ENCODE results near the gene EARS2. TPM values are rescaled to one million over a fixed set of nuclear protein-coding genes. Genes with fewer than 3 reads are reported as not detected.
A peak's percentile ranks its signal among the peaks of the same experiment; 100 is the strongest.

Gene EARS2
- total and polyA plus RNA-seq, 10 of the 15 experiments (the other 5 are each of a cell fraction or from before 2014, with no cell fraction given), result 12.9 to 65.9 (median 33.5) TPM

DNA sequence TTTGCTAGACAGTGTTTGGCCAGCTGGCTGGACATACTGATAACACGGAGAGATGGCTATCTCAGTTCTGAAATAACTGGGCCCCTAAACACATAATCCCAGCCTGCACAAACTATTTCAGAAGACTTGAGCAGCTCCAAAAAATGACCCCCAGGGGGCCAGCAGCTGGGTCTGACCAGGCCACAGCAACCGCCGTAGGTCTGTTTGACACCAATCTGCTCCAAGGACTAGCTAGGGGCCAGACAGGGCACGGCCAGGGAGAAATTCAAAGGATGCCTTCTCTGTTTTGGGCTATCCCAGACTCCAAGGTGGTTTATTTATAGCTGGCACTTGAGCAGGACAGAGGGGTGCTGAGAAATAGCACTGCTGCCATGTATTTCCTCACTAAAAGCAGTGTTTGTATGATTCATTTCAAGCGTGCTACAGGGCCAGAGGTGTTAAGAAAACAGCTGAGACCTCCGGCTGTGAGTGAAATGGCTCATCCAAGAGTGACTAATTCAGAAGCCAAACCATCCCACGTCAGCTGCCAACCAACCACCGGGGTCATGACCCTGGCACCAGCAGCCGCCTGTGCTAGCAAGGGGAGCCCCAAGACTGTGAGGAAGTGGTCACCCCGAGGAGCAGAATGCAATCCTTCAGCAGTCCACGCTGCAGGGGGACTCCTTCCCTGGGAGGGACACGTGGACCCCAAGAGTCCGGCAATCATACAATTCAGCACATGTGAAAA, 52.5 kb downstream of the EARS2 start (continued):
- TF ChIP-seq ZBTB33 (IDR thresholded peaks at IDR 0.05) (no peak), LARP7 (IDR thresholded peaks at IDR 0.05) (0 out of 2 replicates have a peak, but pooled peaks have one; percentile 36), STAT1 (conservative IDR thresholded peaks at IDR 0.05) (no peak), MEF2A (IDR thresholded peaks at IDR 0.05; ENCODE audit: insufficient read depth, low read depth, low read length) (peak; percentile 55; the same call in 1 of the 2 replicates), NKRF (conservative IDR thresholded peaks at IDR 0.05) (peak; percentile 84), ASH2L (IDR thresholded peaks at IDR 0.05; ENCODE audit: borderline replicate concordance, low read depth) (no peak), FOS (IDR thresholded peaks at IDR 0.05; ENCODE audit: borderline replicate concordance, extremely low read depth, insufficient read length) (no peak), ZZZ3 (IDR thresholded peaks at IDR 0.05; ENCODE audit: control insufficient read depth, insufficient read length, low read depth) (no peak), RAD51 (IDR thresholded peaks at IDR 0.05) (no peak), KLF5 (IDR thresholded peaks at IDR 0.05; ENCODE audit: partially characterized antibody) (peak; percentile 25), BCL11A (IDR thresholded peaks at IDR 0.05; ENCODE audit: low read depth, low read length) (peak; percentile 93), ESRRA (IDR thresholded peaks at IDR 0.05; ENCODE audit: low read length) (0 out of 2 replicates have a peak, but pooled peaks have one; percentile 39), IRF3 (IDR thresholded peaks at IDR 0.05) (no peak), POLR2AphosphoS2 (IDR thresholded peaks at IDR 0.05; ENCODE audit: low read depth, low read length) (no peak), SMARCA5 (IDR thresholded peaks at IDR 0.05) (peak; percentile 57; the same call in 1 of the 2 replicates), NFYA (IDR thresholded peaks at IDR 0.05; ENCODE audit: borderline replicate concordance, low read depth, low read length) (no peak), DPF2 (IDR thresholded peaks at IDR 0.05) (peak; percentile 94), ELK1 (IDR thresholded peaks at IDR 0.05; ENCODE audit: low read depth, low read length) (no peak), MEF2B (IDR thresholded peaks at IDR 0.05; ENCODE audit: partially characterized antibody, poor library complexity, severe bottlenecking) (peak; percentile 58), ZNF217 (IDR thresholded peaks at IDR 0.05) (no peak), NR2F1 (conservative IDR thresholded peaks at IDR 0.05) (peak; percentile 100), RFX5 (IDR thresholded peaks at IDR 0.05; ENCODE audit: low read depth, low read length) (no peak), RAD21 (IDR thresholded peaks at IDR 0.05; ENCODE audit: insufficient read depth, low read depth, low read length) (no peak)

Measured in GM12878 (cell line).